Stimulated activated naive CD8-positive, alpha-beta T cell treated with anti-CD3 and anti-CD28 coated beads, Interleukin-15, amount 100 ng/mL, for 72 hours (primary cell): ENCODE measurements around the gene HOXD9.

Experiments used
- ATAC-seq: fragments of 150-1000 bp; cut with Tn5 transposase; 2 replicates; pipeline ENCODE4 v1.10.0; 2021; ENCODE audit warnings: mild to moderate bottlenecking, moderate library complexity
- DNase-seq, 2 donors: peaks; one replicate each; pipeline ENCODE4 v3.0.0; 2021 to 2022
- H3K27ac Mint-ChIP-seq, 2 donors: one replicate each; pipeline ENCODE4 v1.8.0; 2022; ENCODE audit warnings: mild to moderate bottlenecking in 2 of 2, mixed read lengths in 2 of 2, moderate library complexity in 2 of 2
- H3K27me3 Mint-ChIP-seq: one replicate; pipeline ENCODE4 v1.8.0; 2022; ENCODE audit warnings: mixed read lengths
- H3K4me1 Mint-ChIP-seq: one replicate; pipeline ENCODE4 v1.8.0; 2022; ENCODE audit warnings: mild to moderate bottlenecking, mixed read lengths
- H3K4me3 Mint-ChIP-seq, 2 donors: one replicate each; pipeline ENCODE4 v1.8.0; 2022; ENCODE audit warnings: mild to moderate bottlenecking in 2 of 2, mixed read lengths in 2 of 2, moderate library complexity in 1 of 2
- H3K9me3 Mint-ChIP-seq, 2 donors: one replicate each; pipeline ENCODE4 v1.8.0; 2022; ENCODE audit warnings: mixed read lengths in 2 of 2

Gene HOXD9

DNA sequence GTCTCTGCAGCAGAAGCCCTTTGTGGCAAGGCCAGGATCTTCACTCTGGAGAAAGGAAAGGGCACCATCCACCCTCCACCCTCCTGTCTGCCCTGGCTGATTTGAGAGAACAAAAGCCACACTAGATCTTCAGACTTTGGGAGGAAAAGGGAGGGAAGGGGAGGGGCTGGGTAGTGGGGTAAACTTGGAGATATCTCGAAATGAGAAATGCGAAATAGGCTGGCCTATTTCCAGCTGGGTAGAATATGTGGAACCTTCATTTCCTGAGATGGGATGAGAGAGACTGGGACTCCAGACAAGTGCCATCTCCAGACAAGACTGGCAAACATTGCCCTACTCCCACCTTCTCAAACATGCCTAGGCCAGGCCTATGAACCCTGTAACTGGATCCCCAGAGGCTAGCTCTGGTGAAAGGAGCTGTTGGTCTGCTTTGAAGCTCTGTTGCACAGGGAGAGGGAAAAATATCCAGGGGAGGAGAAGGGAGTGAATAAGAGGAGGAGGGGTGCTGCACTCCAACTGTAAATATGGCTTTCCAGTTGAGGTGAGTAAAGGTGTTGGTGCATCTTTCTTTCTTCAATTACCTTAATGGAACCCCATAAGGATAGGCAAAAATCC is 21.2 kb upstream of the HOXD9 start:
- Mint-ChIP-seq H3K27me3 (peaks cover 100% of the 10 kb centered on the region), H3K27ac (no peak overlapping the region), H3K9me3 (no peaks in the 10 kb centered on the region), H3K4me3 (no peak overlapping the region), H3K4me1 (peaks cover 57% of the 10 kb centered on the region)
- DNase-seq (peak in 1 of 2 donors; percentile 4), ATAC-seq (no peak)

- peaks cover 100% of the 10 kb centered on the region for H3K27me3 Mint-ChIP-seq
- no peak overlapping the region for H3K27ac Mint-ChIP-seq
- no peaks in the 10 kb centered on the region for H3K9me3 Mint-ChIP-seq
- ATAC-seq, result no peak
- H3K4me3 Mint-ChIP-seq, result no peak overlapping the region
- DNase-seq, result no peak
- H3K4me1 Mint-ChIP-seq, result peaks cover 55% of the 10 kb centered on the region
Measured at GRCh38 chr2:176101842-176102241, 20.7 kb upstream of the HOXD9 start.

DNA sequence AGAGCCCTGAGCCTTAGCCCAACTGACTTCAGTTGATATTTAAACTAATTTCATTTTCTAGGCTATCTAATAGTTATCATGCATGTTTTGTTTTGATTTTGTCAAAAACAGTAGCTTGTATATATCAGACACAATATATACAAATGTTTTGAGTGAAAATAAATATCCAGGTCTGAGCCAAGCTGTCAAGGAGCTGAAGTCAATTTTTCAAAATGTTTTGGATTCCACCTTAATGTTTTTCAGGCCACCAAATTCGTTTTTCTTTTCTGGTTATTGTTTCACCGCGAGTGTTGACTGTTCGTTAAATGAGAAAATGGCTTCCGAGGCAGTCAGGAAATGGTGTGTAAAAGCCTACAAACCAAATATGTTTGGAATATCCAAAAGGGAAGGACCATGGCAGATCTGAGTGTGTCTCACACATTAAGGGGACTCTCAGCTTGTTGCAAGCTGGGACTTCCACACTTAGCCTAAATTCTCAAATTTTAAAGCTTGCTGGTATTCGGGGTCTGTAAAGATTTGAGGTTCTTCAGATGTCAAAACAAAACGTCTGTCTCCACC is 20.1 kb upstream of the HOXD9 start:
- ATAC-seq, result no peak
- Mint-ChIP-seq H3K4me3 (no peak overlapping the region), H3K27ac (no peak overlapping the region), H3K9me3 (no peaks in the 10 kb centered on the region), H3K27me3 (peaks cover 100% of the 10 kb centered on the region), H3K4me1 (peaks cover 50% of the 10 kb centered on the region)
- DNase-seq, result no peak

GRCh38 chr2:176103194-176103593 is 19.3 kb upstream of the HOXD9 start:
- ATAC-seq (no peak), DNase-seq (no peak)
- Mint-ChIP-seq H3K27me3 (peaks cover 95% of the 10 kb centered on the region), H3K27ac (no peak overlapping the region), H3K4me3 (no peak overlapping the region), H3K9me3 (no peaks in the 10 kb centered on the region), H3K4me1 (peaks cover 42% of the 10 kb centered on the region)

GRCh38 chr2:176103742-176104315 is 18.7 kb upstream of the HOXD9 start:
- Mint-ChIP-seq H3K27ac (no peak overlapping the region), H3K27me3 (peaks cover 95% of the 10 kb centered on the region), H3K4me1 (peaks cover 43% of the 10 kb centered on the region), H3K4me3 (peak overlapping the region; percentile 29 to 72), H3K9me3 (no peaks in the 10 kb centered on the region)
- ATAC-seq (no peak), DNase-seq (no peak)

- H3K27ac Mint-ChIP-seq, result no peak overlapping the region
- ATAC-seq, result peak; percentile 13
- peaks cover 95% of the 10 kb centered on the region for H3K27me3 Mint-ChIP-seq
- H3K4me3 Mint-ChIP-seq, result peak overlapping the region; percentile 55 to 72
- H3K9me3 Mint-ChIP-seq, result no peaks in the 10 kb centered on the region
- peaks cover 47% of the 10 kb centered on the region for H3K4me1 Mint-ChIP-seq
- DNase-seq, result no peak
Measured at GRCh38 chr2:176104316-176105077, 18.0 kb upstream of the HOXD9 start.

- Mint-ChIP-seq H3K27ac (no peak overlapping the region), H3K4me3 (peak overlapping the region; percentile 55 to 72), H3K27me3 (peaks cover 95% of the 10 kb centered on the region), H3K4me1 (peaks cover 46% of the 10 kb centered on the region), H3K9me3 (no peaks in the 10 kb centered on the region)
- peak in 1 of 2 donors; percentile 7 for DNase-seq
- ATAC-seq, result no peak
Measured at GRCh38 chr2:176105078-176105729, 17.3 kb upstream of the HOXD9 start.

DNA sequence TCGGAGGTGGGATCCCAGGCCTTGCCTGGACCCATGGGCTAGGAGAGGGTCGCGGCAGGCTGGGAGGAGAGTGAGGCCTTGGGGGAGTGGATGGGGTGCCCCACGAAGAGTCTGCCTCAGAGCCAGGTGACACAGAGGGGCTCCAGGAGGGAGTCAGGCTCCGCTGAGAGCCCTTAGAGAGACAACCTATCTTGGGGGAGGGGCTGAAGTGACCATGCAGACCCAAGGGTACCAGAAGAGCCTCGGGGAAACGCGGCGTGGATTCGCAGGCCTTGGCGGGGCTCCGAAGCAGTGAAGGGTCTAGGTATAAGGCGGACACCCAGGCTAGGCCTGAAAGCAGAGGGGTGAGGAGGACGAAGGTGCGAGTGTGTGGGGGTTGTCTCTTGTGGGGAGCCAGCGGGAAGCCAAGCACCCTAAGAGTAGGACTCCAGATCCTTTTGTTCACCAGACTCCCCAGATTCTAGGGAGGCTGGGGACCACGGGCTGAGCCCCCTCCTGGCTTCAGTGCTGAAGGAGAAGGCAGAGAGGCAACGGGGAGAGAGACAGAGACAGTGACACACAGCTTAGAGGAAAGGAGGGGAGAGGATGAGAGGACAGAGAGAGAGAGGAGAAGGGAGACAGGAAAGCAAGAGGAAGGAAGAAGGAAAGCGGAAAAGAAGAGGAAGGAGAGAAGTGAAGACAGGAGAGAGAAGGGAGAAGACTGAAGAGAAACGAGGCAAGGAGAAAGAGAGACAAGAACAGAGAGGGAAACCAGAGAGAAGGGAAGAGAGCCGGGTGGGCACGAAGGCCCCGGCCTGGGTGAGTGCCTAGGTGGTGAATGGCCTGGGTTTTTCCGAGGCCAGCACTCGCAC is 16.6 kb upstream of the HOXD9 start:
- ATAC-seq, result peak; percentile 31
- Mint-ChIP-seq H3K4me3 (peak overlapping the region; percentile 49 to 58), H3K9me3 (no peaks in the 10 kb centered on the region), H3K4me1 (peaks cover 44% of the 10 kb centered on the region), H3K27ac (no peak overlapping the region), H3K27me3 (peaks cover 95% of the 10 kb centered on the region)
- DNase-seq, result peak in 1 of 2 donors; percentile 6

- ATAC-seq (peak; percentile 61), DNase-seq (no peak)
- H3K9me3 Mint-ChIP-seq, result no peaks in the 10 kb centered on the region
- no peak within 1 kb of the TSS for H3K27ac Mint-ChIP-seq
- peaks cover 48% of the 10 kb centered on the region for H3K4me1 Mint-ChIP-seq
- H3K4me3 Mint-ChIP-seq, result peak within 1 kb of the TSS; percentile 62 to 77
- H3K27me3 Mint-ChIP-seq, result peaks cover 95% of the 10 kb centered on the region
Measured at GRCh38 chr2:176106581-176107539, 15.7 kb upstream of the HOXD9 start, which contains the start of gene HOXD11. Gene HOXD11 (plus strand): TSS chr2:176107280. CDS start chr2:176107356, 76 bp downstream.

DNA sequence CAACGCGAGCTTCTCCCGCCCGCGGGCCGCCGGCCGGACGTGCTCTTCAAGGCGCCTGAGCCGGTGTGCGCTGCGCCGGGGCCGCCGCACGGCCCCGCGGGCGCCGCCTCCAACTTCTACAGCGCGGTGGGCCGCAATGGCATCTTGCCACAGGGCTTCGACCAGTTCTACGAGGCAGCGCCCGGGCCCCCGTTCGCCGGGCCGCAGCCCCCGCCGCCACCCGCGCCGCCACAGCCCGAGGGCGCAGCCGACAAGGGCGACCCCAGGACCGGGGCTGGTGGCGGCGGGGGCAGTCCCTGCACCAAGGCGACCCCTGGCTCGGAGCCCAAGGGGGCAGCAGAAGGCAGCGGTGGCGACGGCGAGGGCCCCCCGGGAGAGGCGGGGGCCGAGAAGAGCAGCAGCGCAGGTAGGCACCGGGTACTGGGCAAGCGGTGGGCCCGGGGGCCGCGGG is 14.8 kb upstream of the HOXD9 start:
- DNase-seq, result no peak
- no peak for ATAC-seq
- no peaks in the 10 kb centered on the region for H3K9me3 Mint-ChIP-seq
- H3K4me3 Mint-ChIP-seq, result no peak overlapping the region
- H3K4me1 Mint-ChIP-seq, result peaks cover 48% of the 10 kb centered on the region
- no peak overlapping the region for H3K27ac Mint-ChIP-seq
- H3K27me3 Mint-ChIP-seq, result peaks cover 95% of the 10 kb centered on the region

DNA sequence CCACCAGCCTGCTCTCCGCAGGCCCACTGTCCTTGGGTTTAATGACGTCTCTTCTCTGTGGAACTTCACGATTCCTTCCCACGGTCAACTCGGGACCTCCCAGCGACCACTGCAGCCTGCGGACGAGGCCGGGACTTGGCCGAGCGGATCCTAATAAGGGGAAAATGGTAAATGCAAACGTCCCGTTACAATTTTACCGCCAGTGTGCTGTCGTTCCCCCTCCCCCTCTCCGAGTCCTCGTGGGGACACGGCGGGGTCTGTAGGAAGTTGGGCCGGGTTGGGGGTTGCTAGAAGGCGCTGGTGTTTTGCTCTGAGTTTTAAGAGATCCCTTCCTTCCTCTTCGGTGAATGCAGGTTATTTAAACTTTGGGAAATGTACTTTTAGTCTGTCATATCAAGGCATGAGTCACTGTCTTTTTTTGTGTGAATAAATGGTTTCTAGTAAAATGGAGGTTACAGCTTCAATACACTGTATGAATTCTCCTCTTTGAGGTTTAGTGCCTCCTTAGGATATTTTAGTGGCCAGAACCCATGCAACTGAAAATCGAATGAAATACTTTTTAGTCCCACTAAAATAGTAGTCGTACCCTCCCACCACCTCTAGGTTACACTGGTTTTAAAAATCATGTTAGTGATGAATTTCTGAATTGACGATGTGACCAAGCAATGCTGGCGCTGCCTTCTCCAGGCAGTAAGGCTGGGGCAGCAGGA is 13.2 kb upstream of the HOXD9 start:
- H3K4me3 Mint-ChIP-seq, result peak overlapping the region; percentile 10 to 49
- H3K27ac Mint-ChIP-seq, result peak overlapping the region in 1 of 2 donors; percentile 42
- no peaks in the 10 kb centered on the region for H3K9me3 Mint-ChIP-seq
- DNase-seq (no peak), ATAC-seq (no peak)
- H3K27me3 Mint-ChIP-seq, result peaks cover 95% of the 10 kb centered on the region
- peaks cover 41% of the 10 kb centered on the region for H3K4me1 Mint-ChIP-seq

DNA sequence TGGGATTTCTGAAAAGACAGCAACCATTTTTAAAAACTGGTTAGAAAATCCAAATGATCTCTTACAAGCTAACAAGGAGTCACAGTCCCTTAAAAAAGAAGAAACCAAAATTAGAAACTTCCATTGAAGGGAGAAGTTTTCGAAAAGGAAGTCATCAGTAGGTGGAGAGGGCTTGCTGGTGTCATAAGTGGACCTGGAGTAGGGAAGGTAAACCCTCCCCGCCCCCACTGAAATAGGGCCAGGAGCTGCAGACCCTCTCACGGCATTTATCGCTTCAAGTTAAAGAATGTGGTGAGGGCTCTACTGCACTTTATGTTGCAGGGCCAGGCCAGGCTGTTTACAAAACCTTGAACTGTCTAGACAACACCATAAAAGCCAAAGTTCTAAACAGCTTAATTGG is 12.6 kb upstream of the HOXD9 start:
- H3K4me1 Mint-ChIP-seq, result peaks cover 35% of the 10 kb centered on the region
- no peaks in the 10 kb centered on the region for H3K9me3 Mint-ChIP-seq
- no peak overlapping the region for H3K27ac Mint-ChIP-seq

More for the DNA sequence above, 12.6 kb upstream of the HOXD9 start:
- no peak overlapping the region for H3K4me3 Mint-ChIP-seq
- no peak for ATAC-seq
- peaks cover 95% of the 10 kb centered on the region for H3K27me3 Mint-ChIP-seq
- no peak for DNase-seq
